Inferior parietal cortex (tissue), 1 donor: ENCODE measurements around the gene AIM2.
"Not testable (repeated sequence)": the region's sequence is repeated elsewhere in the genome, so short reads cannot be mapped to it uniquely, and the experiment has no call there.

ENCODE experiments used
- DNase-seq: peaks from one replicate; pipeline ENCODE4 v3.0.0-alpha.2; 2016; ENCODE audit errors: extremely low spot score

AIM2 gene

GRCh38 chr1:159079525-159079924, 3.0 kb upstream of the AIM2 start:
- DNase-seq = no peak

GRCh38 chr1:159077120-159077961, 775 bp upstream of the AIM2 start:
- peak; percentile 18 for DNase-seq

- DNase-seq = peak; percentile 82
These were observed 4.5 kb downstream of the AIM2 start for GRCh38 chr1:159071970-159072582.

- DNase-seq = no peak
These were observed 7.7 kb downstream of the AIM2 start for GRCh38 chr1:159068886-159069285.

- peak; percentile 22 for DNase-seq
These were observed 8.6 kb downstream of the AIM2 start for GRCh38 chr1:159067699-159068621.

GRCh38 chr1:159066108-159066507, 10.5 kb downstream of the AIM2 start:
- no peak for DNase-seq

- DNase-seq = no peak
These were observed 11.5 kb downstream of the AIM2 start for GRCh38 chr1:159065106-159065505.

GRCh38 chr1:159058751-159059150, 17.8 kb downstream of the AIM2 start:
- no peak for DNase-seq

GRCh38 chr1:159056069-159056698, 20.4 kb downstream of the AIM2 start:
- DNase-seq = no peak

GRCh38 chr1:159055181-159055641, 21.4 kb downstream of the AIM2 start:
- DNase-seq = no peak

- no peak for DNase-seq
These were observed 22.1 kb downstream of the AIM2 start for GRCh38 chr1:159054427-159054826.

GRCh38 chr1:159051436-159051835, 25.1 kb downstream of the AIM2 start:
- DNase-seq = no peak

GRCh38 chr1:159046486-159046885, 30.1 kb downstream of the AIM2 start:
- DNase-seq = not testable (repeated sequence)

GRCh38 chr1:159040893-159041724, 35.5 kb downstream of the AIM2 start:
- DNase-seq = no peak

- DNase-seq = no peak
These were observed 36.4 kb downstream of the AIM2 start for GRCh38 chr1:159040206-159040605.

- DNase-seq = no peak
These were observed 45.6 kb downstream of the AIM2 start for GRCh38 chr1:159030877-159031447.

- DNase-seq = no peak
These were observed 46.3 kb downstream of the AIM2 start for GRCh38 chr1:159030311-159030710.

- DNase-seq = not testable (repeated sequence)
These were observed 49.7 kb downstream of the AIM2 start for GRCh38 chr1:159026841-159027240.

GRCh38 chr1:159025043-159025442, 51.5 kb downstream of the AIM2 start:
- DNase-seq = no peak

GRCh38 chr1:159023723-159024122, 52.8 kb downstream of the AIM2 start:
- DNase-seq = no peak
